WTC11 (cell line): ENCODE results near the gene GSS.

Experiments used
- CBFB ChIP-seq: sonication (generic); formaldehyde crosslinking; IDR thresholded peaks from 2 replicates; pipeline ENCODE4 v1.8.1; 2022; ENCODE audit warnings: mild to moderate bottlenecking, low read depth, missing genetic modification reagents
- NR1H2 ChIP-seq: sonication (generic); formaldehyde crosslinking; IDR thresholded peaks from 2 replicates; pipeline ENCODE4 v1.9.0; 2021; ENCODE audit warnings: mild to moderate bottlenecking, moderate library complexity, missing genetic modification reagents
- ZNF232 ChIP-seq: sonication (generic); formaldehyde crosslinking; IDR thresholded peaks from 2 replicates; pipeline ENCODE4 v1.8.0; 2022; ENCODE audit warnings: mild to moderate bottlenecking, missing genetic modification reagents
- ZNF423 ChIP-seq: fragments of 250-450 bp; sonication (Bioruptor Pico); IDR thresholded peaks from 2 replicates; pipeline ENCODE4 v2.1.2; 2022; ENCODE audit warnings: mild to moderate bottlenecking, moderate library complexity
- TF ChIP-seq, protein P1 (sequence below): fragments of 200-600 bp; IDR thresholded peaks from 2 replicates; pipeline ENCODE4 v1.8.0; 2022; ENCODE audit warnings: antibody characterized with exemption
- TF ChIP-seq, protein P2 (sequence below): sonication (generic); formaldehyde crosslinking; conservative IDR thresholded peaks from 2 replicates; pipeline ENCODE4 v1.8.1; 2022; ENCODE audit warnings: mild to moderate bottlenecking, missing genetic modification reagents
- TF ChIP-seq, protein P3 (sequence below): sonication (generic); formaldehyde crosslinking; conservative IDR thresholded peaks from 2 replicates; pipeline ENCODE4 v1.8.1; 2023; ENCODE audit warnings: mild to moderate bottlenecking, low read depth, missing genetic modification reagents, moderate library complexity
- TF ChIP-seq, protein P4 (sequence below): sonication (generic); formaldehyde crosslinking; IDR thresholded peaks from 2 replicates; pipeline ENCODE4 v1.8.0; 2023; ENCODE audit warnings: mild to moderate bottlenecking, missing genetic modification reagents

DNA sequence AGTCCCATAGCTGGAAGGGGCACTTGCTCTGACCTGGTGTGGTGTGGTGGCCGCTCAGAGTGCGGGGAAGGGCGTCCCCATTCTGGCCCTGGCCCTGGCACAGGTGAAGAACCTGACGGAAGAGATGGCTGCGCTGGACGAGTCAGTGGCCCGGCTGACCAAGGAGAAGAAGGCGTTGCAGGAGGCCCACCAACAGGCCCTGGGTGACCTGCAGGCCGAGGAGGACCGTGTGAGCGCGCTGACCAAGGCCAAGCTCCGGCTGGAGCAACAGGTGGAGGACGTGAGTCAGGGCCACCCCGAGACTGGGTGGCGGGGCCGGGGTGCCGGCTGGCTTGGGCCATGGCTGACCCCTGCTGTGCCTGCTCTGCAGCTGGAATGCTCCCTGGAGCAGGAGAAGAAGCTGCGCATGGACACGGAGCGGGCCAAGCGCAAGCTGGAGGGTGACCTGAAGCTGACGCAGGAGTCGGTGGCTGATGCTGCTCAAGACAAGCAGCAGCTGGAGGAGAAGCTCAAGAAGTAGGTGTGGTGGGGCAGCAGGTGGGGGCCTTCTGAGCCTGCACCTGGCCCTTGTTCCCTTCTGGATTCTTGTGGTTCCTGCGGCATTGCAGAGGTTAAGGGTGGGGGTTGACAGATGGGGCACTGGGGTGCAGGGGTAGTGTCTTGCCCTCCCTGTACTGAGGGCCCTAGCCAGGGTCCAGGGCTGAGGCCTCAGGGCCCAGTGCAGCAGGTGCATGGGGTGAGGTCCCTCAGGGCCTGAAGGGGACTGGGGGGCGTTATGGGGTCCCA is 40.8 kb upstream of the GSS start:
- TF ChIP-seq, protein P1, sequence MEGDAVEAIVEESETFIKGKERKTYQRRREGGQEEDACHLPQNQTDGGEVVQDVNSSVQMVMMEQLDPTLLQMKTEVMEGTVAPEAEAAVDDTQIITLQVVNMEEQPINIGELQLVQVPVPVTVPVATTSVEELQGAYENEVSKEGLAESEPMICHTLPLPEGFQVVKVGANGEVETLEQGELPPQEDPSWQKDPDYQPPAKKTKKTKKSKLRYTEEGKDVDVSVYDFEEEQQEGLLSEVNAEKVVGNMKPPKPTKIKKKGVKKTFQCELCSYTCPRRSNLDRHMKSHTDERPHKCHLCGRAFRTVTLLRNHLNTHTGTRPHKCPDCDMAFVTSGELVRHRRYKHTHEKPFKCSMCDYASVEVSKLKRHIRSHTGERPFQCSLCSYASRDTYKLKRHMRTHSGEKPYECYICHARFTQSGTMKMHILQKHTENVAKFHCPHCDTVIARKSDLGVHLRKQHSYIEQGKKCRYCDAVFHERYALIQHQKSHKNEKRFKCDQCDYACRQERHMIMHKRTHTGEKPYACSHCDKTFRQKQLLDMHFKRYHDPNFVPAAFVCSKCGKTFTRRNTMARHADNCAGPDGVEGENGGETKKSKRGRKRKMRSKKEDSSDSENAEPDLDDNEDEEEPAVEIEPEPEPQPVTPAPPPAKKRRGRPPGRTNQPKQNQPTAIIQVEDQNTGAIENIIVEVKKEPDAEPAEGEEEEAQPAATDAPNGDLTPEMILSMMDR, result no peak
- no peak for TF ChIP-seq CBFB (CRISPR knock-in tag)
- TF ChIP-seq, protein P2, sequence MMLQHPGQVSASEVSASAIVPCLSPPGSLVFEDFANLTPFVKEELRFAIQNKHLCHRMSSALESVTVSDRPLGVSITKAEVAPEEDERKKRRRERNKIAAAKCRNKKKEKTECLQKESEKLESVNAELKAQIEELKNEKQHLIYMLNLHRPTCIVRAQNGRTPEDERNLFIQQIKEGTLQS (CRISPR knock-in tag), result no peak
- no peak for TF ChIP-seq ZNF232 (CRISPR knock-in tag)
- TF ChIP-seq, protein P3, sequence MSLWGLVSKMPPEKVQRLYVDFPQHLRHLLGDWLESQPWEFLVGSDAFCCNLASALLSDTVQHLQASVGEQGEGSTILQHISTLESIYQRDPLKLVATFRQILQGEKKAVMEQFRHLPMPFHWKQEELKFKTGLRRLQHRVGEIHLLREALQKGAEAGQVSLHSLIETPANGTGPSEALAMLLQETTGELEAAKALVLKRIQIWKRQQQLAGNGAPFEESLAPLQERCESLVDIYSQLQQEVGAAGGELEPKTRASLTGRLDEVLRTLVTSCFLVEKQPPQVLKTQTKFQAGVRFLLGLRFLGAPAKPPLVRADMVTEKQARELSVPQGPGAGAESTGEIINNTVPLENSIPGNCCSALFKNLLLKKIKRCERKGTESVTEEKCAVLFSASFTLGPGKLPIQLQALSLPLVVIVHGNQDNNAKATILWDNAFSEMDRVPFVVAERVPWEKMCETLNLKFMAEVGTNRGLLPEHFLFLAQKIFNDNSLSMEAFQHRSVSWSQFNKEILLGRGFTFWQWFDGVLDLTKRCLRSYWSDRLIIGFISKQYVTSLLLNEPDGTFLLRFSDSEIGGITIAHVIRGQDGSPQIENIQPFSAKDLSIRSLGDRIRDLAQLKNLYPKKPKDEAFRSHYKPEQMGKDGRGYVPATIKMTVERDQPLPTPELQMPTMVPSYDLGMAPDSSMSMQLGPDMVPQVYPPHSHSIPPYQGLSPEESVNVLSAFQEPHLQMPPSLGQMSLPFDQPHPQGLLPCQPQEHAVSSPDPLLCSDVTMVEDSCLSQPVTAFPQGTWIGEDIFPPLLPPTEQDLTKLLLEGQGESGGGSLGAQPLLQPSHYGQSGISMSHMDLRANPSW (CRISPR knock-in tag), result no peak
- TF ChIP-seq ZNF423 (CRISPR knock-in tag), result no peak
- no peak for TF ChIP-seq NR1H2
- TF ChIP-seq, protein P4, sequence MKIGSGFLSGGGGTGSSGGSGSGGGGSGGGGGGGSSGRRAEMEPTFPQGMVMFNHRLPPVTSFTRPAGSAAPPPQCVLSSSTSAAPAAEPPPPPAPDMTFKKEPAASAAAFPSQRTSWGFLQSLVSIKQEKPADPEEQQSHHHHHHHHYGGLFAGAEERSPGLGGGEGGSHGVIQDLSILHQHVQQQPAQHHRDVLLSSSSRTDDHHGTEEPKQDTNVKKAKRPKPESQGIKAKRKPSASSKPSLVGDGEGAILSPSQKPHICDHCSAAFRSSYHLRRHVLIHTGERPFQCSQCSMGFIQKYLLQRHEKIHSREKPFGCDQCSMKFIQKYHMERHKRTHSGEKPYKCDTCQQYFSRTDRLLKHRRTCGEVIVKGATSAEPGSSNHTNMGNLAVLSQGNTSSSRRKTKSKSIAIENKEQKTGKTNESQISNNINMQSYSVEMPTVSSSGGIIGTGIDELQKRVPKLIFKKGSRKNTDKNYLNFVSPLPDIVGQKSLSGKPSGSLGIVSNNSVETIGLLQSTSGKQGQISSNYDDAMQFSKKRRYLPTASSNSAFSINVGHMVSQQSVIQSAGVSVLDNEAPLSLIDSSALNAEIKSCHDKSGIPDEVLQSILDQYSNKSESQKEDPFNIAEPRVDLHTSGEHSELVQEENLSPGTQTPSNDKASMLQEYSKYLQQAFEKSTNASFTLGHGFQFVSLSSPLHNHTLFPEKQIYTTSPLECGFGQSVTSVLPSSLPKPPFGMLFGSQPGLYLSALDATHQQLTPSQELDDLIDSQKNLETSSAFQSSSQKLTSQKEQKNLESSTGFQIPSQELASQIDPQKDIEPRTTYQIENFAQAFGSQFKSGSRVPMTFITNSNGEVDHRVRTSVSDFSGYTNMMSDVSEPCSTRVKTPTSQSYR (CRISPR knock-in tag), result no peak
